CD4-positive, alpha-beta T cell (primary cell): ENCODE data around the gene GSAP. TPM values are rescaled to one million over a fixed set of nuclear protein-coding genes. Genes with fewer than 3 reads are reported as not detected.

Experiments
- ATAC-seq: fragments of 200-7000 bp; cut with Tn5 transposase; one replicate; pipeline ENCODE4 v1.10.0; 2022; ENCODE audit warnings: mild to moderate bottlenecking; ENCODE audit not compliant: poor library complexity
- CTCF ChIA-PET: fragments of 350-600 bp; sonication (Branson Sonifier 250); formaldehyde crosslinking; loops from one replicate; lab custom pipeline; 2021; ENCODE audit warnings: antibody characterized with exemption, inconsistent platforms; lab: Charles Lee
- POLR2A ChIA-PET: fragments of 350-600 bp; sonication (Branson Sonifier 250); formaldehyde crosslinking; loops from one replicate; lab custom pipeline; 2021; ENCODE audit warnings: antibody characterized with exemption, inconsistent platforms; lab: Charles Lee
- DNase-seq, 14 experiments: peaks; one replicate each; pipeline ENCODE4 v3.0.0-alpha.2; 2013 to 2020; ENCODE audit warnings: mixed read lengths in 2 of 14
- H3K27ac ChIP-seq, 2 donors: one replicate each; pipeline versions ENCODE4 v1.5.1 to v1.7.0; 2013; ENCODE audit warnings: low read length in 2 of 2, low read depth in 1 of 2, mild to moderate bottlenecking in 1 of 2
- H3K27me3 ChIP-seq, 2 experiments: 1 replicate in 1 of 2; 2 replicates in 1 of 2; pipeline versions ENCODE4 v1.6.1 to v1.7.0; 2013; ENCODE audit warnings: low read length in 2 of 2, control low read depth in 1 of 2, mild to moderate bottlenecking in 1 of 2, moderate library complexity in 1 of 2; ENCODE audit not compliant: insufficient read depth in 2 of 2, control insufficient read depth in 1 of 2
- H3K36me3 ChIP-seq: one replicate; pipeline ENCODE4 v1.6.1; 2013; ENCODE audit warnings: low read length, control low read depth; ENCODE audit not compliant: insufficient read depth
- H3K4me1 ChIP-seq: one replicate; pipeline ENCODE4 v1.6.1; 2013; ENCODE audit warnings: low read length, control low read depth; ENCODE audit not compliant: insufficient read depth
- H3K4me3 ChIP-seq: one replicate; pipeline ENCODE4 v1.5.1; 2013; ENCODE audit warnings: mild to moderate bottlenecking, low read length, moderate library complexity
- H3K9me3 ChIP-seq, 2 experiments: 1 replicate in 1 of 2; 2 replicates in 1 of 2; pipeline versions ENCODE4 v1.6.1 to v1.7.0; 2013; ENCODE audit warnings: low read length in 2 of 2, mild to moderate bottlenecking in 2 of 2, control low read depth in 1 of 2, moderate library complexity in 1 of 2; ENCODE audit not compliant: control insufficient read depth in 1 of 2, insufficient read depth in 1 of 2
- H3K27ac Mint-ChIP-seq: one replicate; pipeline ENCODE4 v1.8.0; 2020; ENCODE audit warnings: mixed read lengths
- H3K27me3 Mint-ChIP-seq: one replicate; pipeline ENCODE4 v1.8.0; 2021; ENCODE audit warnings: mixed read lengths
- H3K36me3 Mint-ChIP-seq: one replicate; pipeline ENCODE4 v1.8.0; 2021; ENCODE audit warnings: low read depth, mixed read lengths
- H3K4me1 Mint-ChIP-seq: one replicate; pipeline ENCODE4 v1.8.0; 2021; ENCODE audit warnings: low read depth, mixed read lengths
- H3K4me3 Mint-ChIP-seq: one replicate; pipeline ENCODE4 v1.8.0; 2020; ENCODE audit warnings: mild to moderate bottlenecking, mixed read lengths
- H3K9me3 Mint-ChIP-seq: one replicate; pipeline ENCODE4 v1.8.0; 2020; ENCODE audit warnings: mixed read lengths
- CTCF ChIP-seq: fragments of 200-600 bp; IDR thresholded peaks from one replicate; pipeline ENCODE4 v1.8.0; 2022; ENCODE audit warnings: antibody characterized with exemption, mild to moderate bottlenecking
- intact Hi-C, 2 experiments: fragments of 100-400 bp; cut with DNase I in 1 of 2; cut with micrococcal nuclease in 1 of 2; formaldehyde crosslinking; loops; one replicate each; pipeline versions ENCODE4 v1.15.1 to v1.9.0; 2023 to 2025; cut with DNase I, micrococcal nuclease
- total RNA-seq, 174 experiments: library from RNA in 2 of 174; stranded (reverse) in 2 of 174; gene quantifications; one replicate each; pipeline ENCODE4 v1.2.3 and lab custom pipeline; 2021 to 2026

The GSAP gene
- total RNA-seq, 2 experiments from 2014 or later: 19.1 to 19.5 TPM

- Mint-ChIP-seq H3K27me3 (no peaks in the 10 kb centered on the region), H3K36me3 (peaks cover 50% of the 10 kb centered on the region), H3K4me3 (no peak overlapping the region), H3K4me1 (no peaks in the 10 kb centered on the region), H3K9me3 (no peaks in the 10 kb centered on the region), H3K27ac (no peak overlapping the region)
- Histone ChIP-seq H3K4me1 (no peaks in the 10 kb centered on the region), H3K9me3 (no peaks in the 10 kb centered on the region), H3K36me3 (peaks cover 15% of the 10 kb centered on the region), H3K27ac (no peak overlapping the region), H3K4me3 (no peak overlapping the region), H3K27me3 (no peaks in the 10 kb centered on the region)
- CTCF ChIA-PET: no interaction called here
- intact Hi-C loops: no loop called here
- POLR2A ChIA-PET: no interaction called here
- no peak for ATAC-seq
- TF ChIP-seq CTCF: no peak
- DNase-seq: no peak
Measured at GRCh38 chr7:77368974-77369373, 47.2 kb downstream of the GSAP start.

- Mint-ChIP-seq H3K4me3 (no peak overlapping the region), H3K9me3 (no peaks in the 10 kb centered on the region), H3K36me3 (peaks cover 40% of the 10 kb centered on the region), H3K27ac (no peak overlapping the region), H3K4me1 (no peaks in the 10 kb centered on the region), H3K27me3 (no peaks in the 10 kb centered on the region)
- TF ChIP-seq CTCF: no peak
- Histone ChIP-seq H3K27me3 (no peaks in the 10 kb centered on the region), H3K4me3 (no peak overlapping the region), H3K27ac (no peak overlapping the region), H3K36me3 (peaks cover 11% of the 10 kb centered on the region), H3K9me3 (no peaks in the 10 kb centered on the region), H3K4me1 (no peaks in the 10 kb centered on the region)
- DNase-seq: no peak
- intact Hi-C loops: no loop called here
- POLR2A ChIA-PET: no interaction called here
- CTCF ChIA-PET: no interaction called here
- ATAC-seq: no peak
Measured at GRCh38 chr7:77367976-77368375, 48.2 kb downstream of the GSAP start.

- TF ChIP-seq CTCF: no peak
- H3K27ac Mint-ChIP-seq: no peak overlapping the region
- Histone ChIP-seq H3K27ac (no peak overlapping the region), H3K9me3 (no peaks in the 10 kb centered on the region), H3K36me3 (no peaks in the 10 kb centered on the region), H3K27me3 (no peaks in the 10 kb centered on the region), H3K4me3 (no peak overlapping the region), H3K4me1 (no peaks in the 10 kb centered on the region)
- CTCF ChIA-PET: interaction anchor here (1.1 kb wide), 1 partner anchor 11 kb away, joined by 3 read pairs; no protein-coding TSS in a partner anchor
- DNase-seq (no peak), ATAC-seq (no peak)
- H3K4me1 Mint-ChIP-seq: no peaks in the 10 kb centered on the region
- POLR2A ChIA-PET: interaction anchor here (0.8 to 1.3 kb wide), 2 partner anchors 51 to 440 kb away, joined by 3 read pairs; no protein-coding TSS in a partner anchor
- no peak overlapping the region for H3K4me3 Mint-ChIP-seq
- no peaks in the 10 kb centered on the region for H3K27me3 Mint-ChIP-seq
- intact Hi-C loops: loop anchor here in 1 of 2 experiments (1.0 to 5.0 kb wide), 2 partner anchors 15 to 49 kb away; no protein-coding TSS in a partner anchor
- peaks cover 31% of the 10 kb centered on the region for H3K36me3 Mint-ChIP-seq
- H3K9me3 Mint-ChIP-seq: no peaks in the 10 kb centered on the region
Measured at GRCh38 chr7:77362905-77363304, 53.2 kb downstream of the GSAP start.
